ENCODE results near the gene NUBP2. TPM values are rescaled to one million over a fixed set of nuclear protein-coding genes. Genes with fewer than 3 reads are reported as not detected.

NUBP2 gene
- total RNA-seq, 1 experiment from 2014 or later = 65.3 TPM

- H3K4me1 Mint-ChIP-seq (ENCODE audit: low read depth, unreplicated experiment) = no peaks in the 10 kb centered on the region
- TF ChIP-seq CTCF (IDR thresholded peaks at IDR 0.05; ENCODE audit: insufficient read depth in 1 of 2, low read depth in 1 of 2, low read length in 1 of 2, severe bottlenecking in 1 of 2, unreplicated experiment in 1 of 2) = no peak
- no peak for DNase-seq
- Histone ChIP-seq H3K4me1 (no peaks in the 10 kb centered on the region), H3K36me3 (ENCODE audit: control insufficient read depth, insufficient read depth, low read length) (peaks cover 1% of the 10 kb centered on the region; the same call in 1 of the 2 replicates), H3K9me3 (no peaks in the 10 kb centered on the region), H3K4me3 (ENCODE audit: low read depth, low read length) (no peak overlapping the region), H3K27me3 (replicated peaks; ENCODE audit: control insufficient read depth, insufficient read depth, low read length) (no peaks in the 10 kb centered on the region)
- H3K27me3 Mint-ChIP-seq (ENCODE audit: insufficient read depth, unreplicated experiment) = no peaks in the 10 kb centered on the region
- POLR2A ChIA-PET = no interaction called here
- no TSS peak for BruUV-seq (replicated peaks)
- CTCF ChIA-PET = no interaction called here
- H3K4me3 Mint-ChIP-seq (ENCODE audit: unreplicated experiment) = no peak overlapping the region
- intact Hi-C loops (cut with micrococcal nuclease; ENCODE audit: unreplicated experiment) = loop anchor here (5.0 kb wide), 1 partner anchor 39 kb away; the partner anchor contains the start of genes NUBP2 and SPSB3
- H3K27ac Mint-ChIP-seq (ENCODE audit: unreplicated experiment) = no peak overlapping the region
- H3K9me3 Mint-ChIP-seq (ENCODE audit: unreplicated experiment) = no peaks in the 10 kb centered on the region
- H3K36me3 Mint-ChIP-seq (ENCODE audit: insufficient read depth, unreplicated experiment) = peaks cover 12% of the 10 kb centered on the region
Measured at GRCh38 chr16:1820946-1821290, 38.2 kb downstream of the NUBP2 start.

GRCh38 chr16:1821861-1822611 is 39.3 kb downstream of the NUBP2 start:
- Mint-ChIP-seq H3K4me1 (ENCODE audit: low read depth, unreplicated experiment) (no peaks in the 10 kb centered on the region), H3K4me3 (ENCODE audit: unreplicated experiment) (no peak overlapping the region), H3K27me3 (ENCODE audit: insufficient read depth, unreplicated experiment) (no peaks in the 10 kb centered on the region), H3K36me3 (ENCODE audit: insufficient read depth, unreplicated experiment) (peaks cover 17% of the 10 kb centered on the region), H3K9me3 (ENCODE audit: unreplicated experiment) (no peaks in the 10 kb centered on the region), H3K27ac (ENCODE audit: unreplicated experiment) (no peak overlapping the region)
- POLR2A ChIA-PET = no interaction called here
- no peaks in the 10 kb centered on the region for H3K4me1 ChIP-seq
- CTCF ChIA-PET = no interaction called here
- no peaks in the 10 kb centered on the region for H3K27me3 ChIP-seq (replicated peaks; ENCODE audit: control insufficient read depth, insufficient read depth, low read length)
- intact Hi-C loops (cut with micrococcal nuclease; ENCODE audit: unreplicated experiment) = loop anchor here (5.0 kb wide), 1 partner anchor 40 kb away; the partner anchor contains the start of genes NUBP2 and SPSB3
- H3K4me3 ChIP-seq (ENCODE audit: low read depth, low read length) = no peak overlapping the region
- no peak for TF ChIP-seq CTCF (IDR thresholded peaks at IDR 0.05; ENCODE audit: insufficient read depth in 1 of 2, low read depth in 1 of 2, low read length in 1 of 2, severe bottlenecking in 1 of 2, unreplicated experiment in 1 of 2)
- DNase-seq = peak in 1 of 2 experiments; percentile 14
- H3K36me3 ChIP-seq (ENCODE audit: control insufficient read depth, insufficient read depth, low read length) = peaks cover 1% of the 10 kb centered on the region; the same call in 1 of the 2 replicates
- no TSS peak for BruUV-seq (replicated peaks)
- no peaks in the 10 kb centered on the region for H3K9me3 ChIP-seq

GRCh38 chr16:1822801-1823200 is 40.0 kb downstream of the NUBP2 start:
- no peaks in the 10 kb centered on the region for H3K27me3 Mint-ChIP-seq (ENCODE audit: insufficient read depth, unreplicated experiment)
- no peak for TF ChIP-seq CTCF (IDR thresholded peaks at IDR 0.05; ENCODE audit: insufficient read depth in 1 of 2, low read depth in 1 of 2, low read length in 1 of 2, severe bottlenecking in 1 of 2, unreplicated experiment in 1 of 2)
- peaks cover 1% of the 10 kb centered on the region; the same call in 1 of the 2 replicates for H3K36me3 ChIP-seq (ENCODE audit: control insufficient read depth, insufficient read depth, low read length)
- BruUV-seq (replicated peaks) = no TSS peak
- DNase-seq = peak in 1 of 2 experiments; percentile 16
- H3K4me3 ChIP-seq (ENCODE audit: low read depth, low read length) = no peak overlapping the region
- no peaks in the 10 kb centered on the region for H3K9me3 ChIP-seq
- no peaks in the 10 kb centered on the region for H3K9me3 Mint-ChIP-seq (ENCODE audit: unreplicated experiment)
- H3K4me3 Mint-ChIP-seq (ENCODE audit: unreplicated experiment) = no peak overlapping the region
- CTCF ChIA-PET = no interaction called here
- POLR2A ChIA-PET = no interaction called here
- H3K27ac Mint-ChIP-seq (ENCODE audit: unreplicated experiment) = no peak overlapping the region
- intact Hi-C loops (cut with micrococcal nuclease; ENCODE audit: unreplicated experiment) = loop anchor here (5.0 kb wide), 1 partner anchor 40 kb away; the partner anchor contains the start of genes NUBP2 and SPSB3
- H3K4me1 Mint-ChIP-seq (ENCODE audit: low read depth, unreplicated experiment) = no peaks in the 10 kb centered on the region
- no peaks in the 10 kb centered on the region for H3K27me3 ChIP-seq (replicated peaks; ENCODE audit: control insufficient read depth, insufficient read depth, low read length)
- peaks cover 14% of the 10 kb centered on the region for H3K36me3 Mint-ChIP-seq (ENCODE audit: insufficient read depth, unreplicated experiment)
- no peaks in the 10 kb centered on the region for H3K4me1 ChIP-seq
